H9 (cell line): ENCODE results near the gene EDNRB. TPM values are rescaled to one million over a fixed set of nuclear protein-coding genes. Genes with fewer than 3 reads are reported as not detected.

Source experiments
- DNase-seq: peaks from one replicate; pipeline ENCODE4 v3.0.0-alpha.2; 2017
- H2AFZ ChIP-seq: one replicate; pipeline ENCODE4 v1.6.1; 2013; ENCODE audit warnings: mild to moderate bottlenecking, low read length, control low read depth, moderate library complexity
- H2AK5ac ChIP-seq: 2 replicates; pipeline ENCODE4 v1.6.1; 2013; ENCODE audit warnings: low read length, control low read depth, mixed read lengths; ENCODE audit not compliant: insufficient read length
- H2BK120ac ChIP-seq: one replicate; pipeline ENCODE4 v1.6.1; 2013; ENCODE audit warnings: low read depth, mild to moderate bottlenecking, low read length, control low read depth, inconsistent platforms; ENCODE audit not compliant: poor library complexity, severe bottlenecking
- H2BK12ac ChIP-seq: 2 replicates; pipeline ENCODE4 v1.6.1; 2013; ENCODE audit warnings: low read length, control low read depth, mixed read lengths, low read depth; ENCODE audit not compliant: insufficient read length
- H2BK15ac ChIP-seq: 2 replicates; pipeline ENCODE4 v1.6.1; 2013; ENCODE audit warnings: low read depth, low read length, control low read depth
- H2BK20ac ChIP-seq: one replicate; pipeline ENCODE4 v1.6.1; 2013; ENCODE audit warnings: low read depth, mild to moderate bottlenecking, low read length, control low read depth, inconsistent platforms; ENCODE audit not compliant: poor library complexity, severe bottlenecking
- H2BK5ac ChIP-seq: 2 replicates; pipeline ENCODE4 v1.6.1; 2013; ENCODE audit warnings: low read length, control low read depth, mixed read lengths; ENCODE audit not compliant: insufficient read length
- H3K14ac ChIP-seq: 2 replicates; pipeline ENCODE4 v1.6.1; 2013; ENCODE audit warnings: low read length, control low read depth; ENCODE audit not compliant: insufficient read depth
- H3K18ac ChIP-seq: 2 replicates; pipeline ENCODE4 v1.6.1; 2013; ENCODE audit warnings: low read depth, mild to moderate bottlenecking, mixed read lengths, low read length, control low read depth; ENCODE audit not compliant: insufficient read length
- H3K23ac ChIP-seq: 2 replicates; pipeline ENCODE4 v1.6.1; 2013; ENCODE audit warnings: low read length, control low read depth, mixed read lengths, low read depth; ENCODE audit not compliant: insufficient read length
- H3K23me2 ChIP-seq: 2 replicates; pipeline ENCODE4 v1.6.1; 2013; ENCODE audit warnings: low read depth, mild to moderate bottlenecking, mixed read lengths, low read length, control low read depth; ENCODE audit not compliant: insufficient read length, poor library complexity, severe bottlenecking
- H3K27ac ChIP-seq: 2 replicates; pipeline ENCODE4 v1.5.1; 2013; ENCODE audit warnings: low read length, control low read depth, mixed read lengths, low read depth; ENCODE audit not compliant: insufficient read length
- H3K27me3 ChIP-seq: 2 replicates; pipeline ENCODE4 v1.6.1; 2013; ENCODE audit warnings: low read length, control low read depth, inconsistent platforms; ENCODE audit not compliant: insufficient read depth
- H3K4ac ChIP-seq: 2 replicates; pipeline ENCODE4 v1.6.1; 2013; ENCODE audit warnings: low read depth, mild to moderate bottlenecking, control low read depth, inconsistent platforms, low read length, moderate library complexity
- H3K4me1 ChIP-seq: 2 replicates; pipeline ENCODE4 v1.6.1; 2013; ENCODE audit warnings: low read length, control low read depth, inconsistent platforms; ENCODE audit not compliant: insufficient read depth
- H3K4me2 ChIP-seq: 2 replicates; pipeline ENCODE4 v1.6.1; 2013; ENCODE audit warnings: low read length, control low read depth, mixed read lengths; ENCODE audit not compliant: insufficient read length, insufficient read depth
- H3K56ac ChIP-seq: 2 replicates; pipeline ENCODE4 v1.6.1; 2013; ENCODE audit warnings: low read depth, mild to moderate bottlenecking, mixed read lengths, low read length, control low read depth; ENCODE audit not compliant: insufficient read length
- H3K79me1 ChIP-seq: 2 replicates; pipeline ENCODE4 v1.6.1; 2013; ENCODE audit warnings: low read depth, mild to moderate bottlenecking, moderate library complexity, low read length, control low read depth, inconsistent platforms; ENCODE audit not compliant: insufficient read depth, poor library complexity, severe bottlenecking
- H3K79me2 ChIP-seq: 2 replicates; pipeline ENCODE4 v1.6.1; 2013; ENCODE audit warnings: low read length, control low read depth, inconsistent platforms; ENCODE audit not compliant: insufficient read depth
- H3K9ac ChIP-seq: 2 replicates; pipeline ENCODE4 v1.6.1; 2013; ENCODE audit warnings: low read length, control low read depth, mixed read lengths; ENCODE audit not compliant: insufficient read length; ENCODE audit errors: extremely low read depth
- H3K9me3 ChIP-seq: one replicate; pipeline ENCODE4 v1.6.1; 2013; ENCODE audit warnings: low read depth, low read length, inconsistent platforms; ENCODE audit not compliant: control insufficient read depth
- H3T11ph ChIP-seq: one replicate; pipeline ENCODE4 v1.6.1; 2013; ENCODE audit warnings: mild to moderate bottlenecking, low read length, control low read depth, inconsistent platforms
- H4K20me1 ChIP-seq: one replicate; pipeline ENCODE4 v1.6.1; 2013; ENCODE audit not compliant: control insufficient read depth, insufficient read length, insufficient read depth
- H4K5ac ChIP-seq: 2 replicates; pipeline ENCODE4 v1.6.1; 2013; ENCODE audit warnings: low read depth, mild to moderate bottlenecking, mixed read lengths, low read length, control low read depth; ENCODE audit not compliant: insufficient read length
- H4K8ac ChIP-seq: replicated peaks from 2 replicates; pipeline ENCODE4 v1.6.1; 2013; ENCODE audit warnings: low read length, control low read depth, mixed read lengths, low read depth; ENCODE audit not compliant: insufficient read length
- H4K91ac ChIP-seq: 2 replicates; pipeline ENCODE4 v1.6.1; 2013; ENCODE audit warnings: low read depth, mild to moderate bottlenecking, moderate library complexity, mixed read lengths, low read length, control low read depth; ENCODE audit not compliant: insufficient read length
- H3K27ac Mint-ChIP-seq, 3 experiments: 2 replicates in 2 of 3; 3 replicates in 1 of 3; pipeline ENCODE4 v1.8.0; 2020 to 2021; ENCODE audit warnings: mixed read lengths in 3 of 3, mild to moderate bottlenecking in 1 of 3, moderate library complexity in 1 of 3
- H3K27me3 Mint-ChIP-seq: 2 replicates; pipeline ENCODE4 v1.8.0; 2021; ENCODE audit warnings: low read depth, mild to moderate bottlenecking, moderate library complexity, mixed read lengths
- H3K36me3 Mint-ChIP-seq, 3 experiments: 2 replicates in 2 of 3; 3 replicates in 1 of 3; pipeline ENCODE4 v1.8.0; 2020 to 2021; ENCODE audit warnings: low read depth in 3 of 3, mixed read lengths in 3 of 3; ENCODE audit not compliant: insufficient read depth in 1 of 3
- H3K4me1 Mint-ChIP-seq, 2 experiments: 2 replicates each; pipeline ENCODE4 v1.8.0; 2020; ENCODE audit warnings: mixed read lengths in 2 of 2
- H3K4me3 Mint-ChIP-seq, 2 experiments: 2 replicates in 1 of 2; 3 replicates in 1 of 2; pipeline ENCODE4 v1.8.0; 2020 to 2021; ENCODE audit warnings: mild to moderate bottlenecking in 2 of 2, mixed read lengths in 2 of 2, moderate library complexity in 1 of 2
- H3K9me3 Mint-ChIP-seq, 2 experiments: 2 replicates in 1 of 2; 3 replicates in 1 of 2; pipeline ENCODE4 v1.8.0; 2020; ENCODE audit warnings: mild to moderate bottlenecking in 2 of 2, mixed read lengths in 2 of 2, moderate library complexity in 1 of 2
- whole genome bisulfite sequencing: extraction: QIAGEN DNeasy Blood & Tissue Kit; methylation state at CpG from one replicate; pipeline ENCODE4 v1.1.7; 2013; ENCODE audit warnings: missing lambda C conversion rate, low lambda C conversion rate, mixed read lengths; ENCODE audit not compliant: insufficient read length; ENCODE audit errors: extremely low coverage; 5-methylcytosine and 5-hydroxymethylcytosine counted together
- total RNA-seq: library from RNA; stranded (reverse); gene quantifications from 2 replicates; pipeline ENCODE4 v1.2.1, GENCODE V29; 2021
- TF ChIP-seq, protein P1 (sequence below): fragments of 200-600 bp; sonication (generic); conservative IDR thresholded peaks from 3 replicates; pipeline ENCODE4 v1.8.0; 2021; ENCODE audit warnings: antibody characterized with exemption, mild to moderate bottlenecking

The EDNRB gene
- total RNA-seq, 1 experiment from 2014 or later: 6.6 TPM

DNA sequence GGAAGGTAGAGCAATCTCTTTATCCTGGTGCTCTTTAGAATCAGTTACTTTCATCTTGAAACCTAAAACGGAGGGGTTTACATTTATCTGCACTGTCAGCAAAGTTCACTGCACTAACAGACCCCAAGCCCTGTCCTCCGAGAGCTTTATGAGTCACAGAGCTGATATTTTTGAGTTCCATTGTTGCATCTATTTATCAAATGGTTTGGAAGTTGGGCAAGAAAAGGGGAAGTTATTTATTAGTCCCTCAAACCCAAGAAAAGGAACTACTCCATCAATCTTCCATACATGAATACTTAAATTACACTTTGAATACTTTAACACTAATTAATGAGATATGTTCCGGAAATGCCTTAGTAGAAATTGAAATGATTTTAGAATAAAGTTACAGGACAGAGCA is 55.5 kb downstream of the EDNRB start:
- Histone ChIP-seq H2BK12ac (no peak overlapping the region), H2AK5ac (no peak overlapping the region), H3T11ph (no peak overlapping the region), H3K23me2 (no peaks in the 10 kb centered on the region), H4K91ac (no peak overlapping the region), H3K4me1 (no peaks in the 10 kb centered on the region), H2BK5ac (no peak overlapping the region), H3K27me3 (no peaks in the 10 kb centered on the region), H4K5ac (no peak overlapping the region), H3K9me3 (no peaks in the 10 kb centered on the region), H3K23ac (no peak overlapping the region), H3K14ac (no peak overlapping the region), H3K9ac (no peak overlapping the region), H3K4me2 (no peak overlapping the region), H3K79me2 (no peaks in the 10 kb centered on the region), H4K20me1 (no peaks in the 10 kb centered on the region), H3K79me1 (no peaks in the 10 kb centered on the region), H2BK15ac (no peak overlapping the region), H2AFZ (no peak overlapping the region), H2BK20ac (no peak overlapping the region), H2BK120ac (no peak overlapping the region), H3K18ac (no peak overlapping the region), H4K8ac (no peak overlapping the region), H3K4ac (no peak overlapping the region), H3K27ac (no peak overlapping the region), H3K56ac (no peak overlapping the region)
- no peak for DNase-seq
- no peaks in the 10 kb centered on the region; the same call in 1 of the 2 replicates for H3K27me3 Mint-ChIP-seq
- no peak overlapping the region for H3K4me3 Mint-ChIP-seq
- peaks cover 9 to 14% of the 10 kb centered on the region in 2 experiments for H3K9me3 Mint-ChIP-seq
- WGBS: no CpG with 5 or more reads among the region's 3 CpGs
- H3K27ac Mint-ChIP-seq: no peak overlapping the region
- TF ChIP-seq, protein P1, sequence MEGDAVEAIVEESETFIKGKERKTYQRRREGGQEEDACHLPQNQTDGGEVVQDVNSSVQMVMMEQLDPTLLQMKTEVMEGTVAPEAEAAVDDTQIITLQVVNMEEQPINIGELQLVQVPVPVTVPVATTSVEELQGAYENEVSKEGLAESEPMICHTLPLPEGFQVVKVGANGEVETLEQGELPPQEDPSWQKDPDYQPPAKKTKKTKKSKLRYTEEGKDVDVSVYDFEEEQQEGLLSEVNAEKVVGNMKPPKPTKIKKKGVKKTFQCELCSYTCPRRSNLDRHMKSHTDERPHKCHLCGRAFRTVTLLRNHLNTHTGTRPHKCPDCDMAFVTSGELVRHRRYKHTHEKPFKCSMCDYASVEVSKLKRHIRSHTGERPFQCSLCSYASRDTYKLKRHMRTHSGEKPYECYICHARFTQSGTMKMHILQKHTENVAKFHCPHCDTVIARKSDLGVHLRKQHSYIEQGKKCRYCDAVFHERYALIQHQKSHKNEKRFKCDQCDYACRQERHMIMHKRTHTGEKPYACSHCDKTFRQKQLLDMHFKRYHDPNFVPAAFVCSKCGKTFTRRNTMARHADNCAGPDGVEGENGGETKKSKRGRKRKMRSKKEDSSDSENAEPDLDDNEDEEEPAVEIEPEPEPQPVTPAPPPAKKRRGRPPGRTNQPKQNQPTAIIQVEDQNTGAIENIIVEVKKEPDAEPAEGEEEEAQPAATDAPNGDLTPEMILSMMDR: no peak
- H3K4me1 Mint-ChIP-seq: peaks cover 4 to 13% of the 10 kb centered on the region in 2 experiments
- H3K36me3 Mint-ChIP-seq: peaks cover 11 to 16% (median 15%) of the 10 kb centered on the region in 3 experiments
